GM23338 (cell line): Measurements from ENCODE around the gene MCM3AP. TPM values are rescaled to one million over a fixed set of nuclear protein-coding genes. Genes with fewer than 3 reads are reported as not detected.

Experiments used
- ATAC-seq: fragments of 200-7000 bp; cut with Tn5 transposase; 3 replicates; pipeline ENCODE4 v1.9.1; 2020
- DNase-seq: peaks from one replicate; pipeline ENCODE4 v3.0.0-alpha.2; 2015; ENCODE audit warnings: low spot score
- H2AFZ ChIP-seq: fragments of 200-600 bp; sonication (generic); 2 replicates; pipeline ENCODE4 v1.8.0; 2016; ENCODE audit warnings: antibody characterized with exemption, mild to moderate bottlenecking, moderate library complexity
- H3F3A ChIP-seq: fragments of 200-600 bp; sonication (generic); replicated peaks from 2 replicates; pipeline ENCODE4 v1.8.0; 2017; ENCODE audit warnings: antibody characterized with exemption, mixed run types, low read depth
- H3K27ac ChIP-seq: fragments of 200-600 bp; sonication (generic); 2 replicates; pipeline ENCODE4 v1.6.1; 2016; ENCODE audit warnings: low read depth
- H3K27me3 ChIP-seq: fragments of 200-600 bp; sonication (generic); 2 replicates; pipeline ENCODE4 v1.8.0; 2016; ENCODE audit warnings: mild to moderate bottlenecking, mixed run types, moderate library complexity; ENCODE audit not compliant: insufficient read depth
- H3K36me3 ChIP-seq: fragments of 200-600 bp; sonication (generic); 2 replicates; pipeline ENCODE4 v1.8.0; 2016; ENCODE audit warnings: mild to moderate bottlenecking; ENCODE audit not compliant: insufficient read depth
- H3K4me1 ChIP-seq: fragments of 200-600 bp; sonication (generic); 2 replicates; pipeline ENCODE4 v1.8.0; 2016; ENCODE audit warnings: mild to moderate bottlenecking, moderate library complexity; ENCODE audit not compliant: insufficient read depth
- H3K4me2 ChIP-seq: fragments of 200-600 bp; sonication (generic); 2 replicates; pipeline ENCODE4 v1.7.1; 2017; ENCODE audit warnings: mixed run types
- H3K4me3 ChIP-seq: fragments of 200-600 bp; sonication (generic); 2 replicates; pipeline ENCODE4 v1.6.1; 2016; ENCODE audit warnings: mixed run types
- H3K79me2 ChIP-seq: fragments of 200-600 bp; sonication (generic); replicated peaks from 2 replicates; pipeline ENCODE4 v1.8.0; 2017; ENCODE audit warnings: mild to moderate bottlenecking; ENCODE audit not compliant: insufficient read depth
- H3K9me2 ChIP-seq: fragments of 200-600 bp; sonication (generic); 2 replicates; pipeline ENCODE4 v1.8.0; 2017; ENCODE audit not compliant: insufficient read depth
- H4K20me1 ChIP-seq: fragments of 200-600 bp; sonication (generic); replicated peaks from 2 replicates; pipeline ENCODE4 v1.8.0; 2017; ENCODE audit warnings: mild to moderate bottlenecking; ENCODE audit not compliant: insufficient read depth
- H3K27ac Mint-ChIP-seq: 2 replicates; pipeline ENCODE4 v1.8.0; 2020; ENCODE audit warnings: inconsistent platforms, mild to moderate bottlenecking, moderate library complexity, mixed read lengths
- H3K27me3 Mint-ChIP-seq: 3 replicates; pipeline ENCODE4 v1.8.0; 2022; ENCODE audit warnings: low read depth, mild to moderate bottlenecking, moderate library complexity, mixed read lengths, inconsistent platforms; ENCODE audit not compliant: insufficient read depth, poor library complexity
- H3K36me3 Mint-ChIP-seq: 3 replicates; pipeline ENCODE4 v1.8.0; 2021; ENCODE audit warnings: low read depth, mild to moderate bottlenecking, inconsistent platforms, moderate library complexity, mixed read lengths
- H3K4me1 Mint-ChIP-seq: 3 replicates; pipeline ENCODE4 v1.8.0; 2020; ENCODE audit warnings: mild to moderate bottlenecking, inconsistent platforms, mixed read lengths
- H3K4me3 Mint-ChIP-seq: 3 replicates; pipeline ENCODE4 v1.8.0; 2021; ENCODE audit warnings: moderate library complexity, mild to moderate bottlenecking, inconsistent platforms, mixed read lengths
- H3K9me3 Mint-ChIP-seq: 3 replicates; pipeline ENCODE4 v1.8.0; 2020; ENCODE audit warnings: moderate library complexity, mild to moderate bottlenecking, inconsistent platforms, mixed read lengths
- CREB1 ChIP-seq: fragments of 250-450 bp; sonication (Bioruptor Pico); IDR thresholded peaks from 2 replicates; pipeline ENCODE4 v1.5.0; 2020; ENCODE audit warnings: low read depth, mild to moderate bottlenecking, moderate library complexity
- EZH2 ChIP-seq: fragments of 200-600 bp; sonication (generic); IDR thresholded peaks from one replicate; pipeline ENCODE4 v1.8.0; 2017; ENCODE audit warnings: antibody characterized with exemption, mild to moderate bottlenecking, low read depth; ENCODE audit not compliant: unreplicated experiment
- EZH2phosphoT487 ChIP-seq: fragments of 200-600 bp; sonication (generic); IDR thresholded peaks from one replicate; pipeline ENCODE4 v1.8.1; 2018; ENCODE audit warnings: antibody characterized with exemption; ENCODE audit not compliant: unreplicated experiment
- JUNB ChIP-seq: IDR thresholded peaks from one replicate; pipeline ENCODE4 v1.6.1; 2016; ENCODE audit warnings: antibody characterized with exemption; ENCODE audit not compliant: unreplicated experiment
- NANOG ChIP-seq: IDR thresholded peaks from 2 replicates; pipeline ENCODE4 v1.6.1; 2016; ENCODE audit warnings: antibody characterized with exemption, borderline replicate concordance
- POLR2AphosphoS5 ChIP-seq: IDR thresholded peaks from 2 replicates; pipeline ENCODE4 v1.6.1; 2016; ENCODE audit warnings: antibody characterized with exemption, low read depth
- STAT1 ChIP-seq: IDR thresholded peaks from one replicate; pipeline ENCODE4 v1.6.1; 2016; ENCODE audit warnings: antibody characterized with exemption; ENCODE audit not compliant: unreplicated experiment
- ZNF114 ChIP-seq: fragments of 250-450 bp; sonication (Bioruptor Pico); IDR thresholded peaks from 2 replicates; pipeline ENCODE4 v1.5.0; 2020; ENCODE audit warnings: mild to moderate bottlenecking, moderate library complexity
- ZNF331 ChIP-seq: fragments of 250-450 bp; sonication (Bioruptor Pico); IDR thresholded peaks from 2 replicates; pipeline ENCODE4 v1.5.0; 2020; ENCODE audit warnings: low read depth, mild to moderate bottlenecking, moderate library complexity
- polyA plus RNA-seq: library from polyadenylated mRNA; unstranded; fragments of >200 nt; fragmentation: Nextera tagmentation; extraction: Ambion mirVana; gene quantifications from 2 replicates; pipeline ENCODE4 v1.2.1, GENCODE V29; 2016
- total RNA-seq: library from RNA; depleted of rRNA; stranded (reverse); fragments of >200 nt; shearing (Covaris generic); gene quantifications from 2 replicates; pipeline ENCODE4 v1.2.3, GENCODE V29; 2014
- TF ChIP-seq, protein P1 (sequence below), 2 experiments: fragments of 200-600 bp in 1 of 2; sonication (generic) in 1 of 2; conservative IDR thresholded peaks; 2 replicates each; pipeline versions ENCODE4 v1.5.1 to v1.6.1; 2016 to 2017; ENCODE audit warnings: antibody characterized with exemption in 2 of 2, low read depth in 2 of 2, mild to moderate bottlenecking in 2 of 2, moderate library complexity in 1 of 2
- TF ChIP-seq, protein P2 (sequence below): IDR thresholded peaks from 2 replicates; pipeline ENCODE4 v1.6.1; 2016; ENCODE audit warnings: antibody characterized with exemption
- TF ChIP-seq, protein P3 (sequence below): IDR thresholded peaks from one replicate; pipeline ENCODE4 v1.6.1; 2018; ENCODE audit warnings: antibody characterized with exemption; ENCODE audit not compliant: unreplicated experiment

Gene MCM3AP
- total and polyA plus RNA-seq, 2 experiments from 2014 or later: 39.2 to 123 TPM

DNA sequence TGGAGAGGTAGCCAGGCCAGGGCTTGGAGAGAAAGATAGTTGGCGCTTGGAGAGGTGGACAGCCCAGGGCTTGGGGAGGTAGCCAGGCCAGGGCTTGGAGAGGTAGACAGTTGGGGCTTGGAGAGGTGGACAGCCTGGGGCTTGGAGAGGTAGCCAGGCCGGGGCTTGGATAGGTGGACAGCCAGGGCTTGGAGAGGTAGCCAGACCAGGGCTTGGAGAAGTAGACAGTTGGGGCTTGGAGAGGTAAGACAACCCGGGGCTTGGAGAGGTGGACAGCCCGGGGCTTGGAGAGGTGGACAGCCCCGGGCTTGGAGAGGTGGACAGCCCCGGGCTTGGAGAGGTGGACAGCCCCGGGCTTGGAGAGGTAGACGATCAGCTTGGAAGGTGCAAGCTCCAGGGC lies 64.6 kb downstream of the MCM3AP start (continued):
- TF ChIP-seq, protein P1, sequence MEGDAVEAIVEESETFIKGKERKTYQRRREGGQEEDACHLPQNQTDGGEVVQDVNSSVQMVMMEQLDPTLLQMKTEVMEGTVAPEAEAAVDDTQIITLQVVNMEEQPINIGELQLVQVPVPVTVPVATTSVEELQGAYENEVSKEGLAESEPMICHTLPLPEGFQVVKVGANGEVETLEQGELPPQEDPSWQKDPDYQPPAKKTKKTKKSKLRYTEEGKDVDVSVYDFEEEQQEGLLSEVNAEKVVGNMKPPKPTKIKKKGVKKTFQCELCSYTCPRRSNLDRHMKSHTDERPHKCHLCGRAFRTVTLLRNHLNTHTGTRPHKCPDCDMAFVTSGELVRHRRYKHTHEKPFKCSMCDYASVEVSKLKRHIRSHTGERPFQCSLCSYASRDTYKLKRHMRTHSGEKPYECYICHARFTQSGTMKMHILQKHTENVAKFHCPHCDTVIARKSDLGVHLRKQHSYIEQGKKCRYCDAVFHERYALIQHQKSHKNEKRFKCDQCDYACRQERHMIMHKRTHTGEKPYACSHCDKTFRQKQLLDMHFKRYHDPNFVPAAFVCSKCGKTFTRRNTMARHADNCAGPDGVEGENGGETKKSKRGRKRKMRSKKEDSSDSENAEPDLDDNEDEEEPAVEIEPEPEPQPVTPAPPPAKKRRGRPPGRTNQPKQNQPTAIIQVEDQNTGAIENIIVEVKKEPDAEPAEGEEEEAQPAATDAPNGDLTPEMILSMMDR (conservative IDR thresholded peaks at IDR 0.05; ENCODE audit: low read depth in 2 of 2): no peak
- TF ChIP-seq EZH2phosphoT487: no peak

DNA sequence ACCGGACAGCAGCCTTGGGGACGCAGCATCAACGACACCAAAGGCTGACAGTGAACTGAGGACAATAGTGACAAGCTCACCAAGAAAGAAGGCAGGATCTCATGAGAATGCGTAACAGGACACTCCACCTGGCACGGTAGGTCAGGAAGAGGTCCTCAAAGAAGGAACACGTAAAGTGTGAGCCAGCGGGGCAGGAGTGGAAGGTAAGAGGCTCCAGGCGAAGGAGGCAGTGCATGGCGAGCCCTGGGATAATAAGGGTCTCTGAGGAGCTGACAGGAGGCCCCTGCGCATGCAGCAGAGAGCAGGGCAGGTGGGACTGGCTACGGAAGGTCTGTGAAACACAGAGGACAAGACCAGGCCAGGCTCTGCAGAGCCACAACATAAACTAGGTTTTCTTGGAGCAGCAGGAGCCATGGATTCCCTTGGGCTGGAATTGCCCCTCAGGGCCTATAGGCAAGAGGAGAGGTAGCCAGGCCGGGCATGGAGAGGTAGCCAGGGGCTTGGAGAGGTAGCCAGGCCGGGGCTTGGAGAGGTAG lies 65.1 kb downstream of the MCM3AP start:
- Histone ChIP-seq H3F3A (0 out of 2 replicates have a peak, but pooled peaks cover 5% of the 10 kb centered on the region), H4K20me1 (peaks cover 29% of the 10 kb centered on the region), H2AFZ (no peak overlapping the region), H3K9me2 (no peaks in the 10 kb centered on the region), H3K27ac (no peak overlapping the region), H3K4me1 (no peaks in the 10 kb centered on the region), H3K4me3 (no peak overlapping the region), H3K27me3 (no peaks in the 10 kb centered on the region), H3K36me3 (peaks cover 14% of the 10 kb centered on the region; the same call in 1 of the 2 replicates), H3K4me2 (no peak overlapping the region), H3K79me2 (peaks cover 80% of the 10 kb centered on the region)
- ATAC-seq: no peak
- H3K4me3 Mint-ChIP-seq: no peak overlapping the region
- DNase-seq: no peak
- peaks cover 6% of the 10 kb centered on the region for H3K27me3 Mint-ChIP-seq
- H3K4me1 Mint-ChIP-seq: peaks cover 5% of the 10 kb centered on the region; the same call in 1 of the 3 replicates
- no peak overlapping the region for H3K27ac Mint-ChIP-seq
- H3K9me3 Mint-ChIP-seq: peaks cover 2% of the 10 kb centered on the region
- H3K36me3 Mint-ChIP-seq: peaks cover 27% of the 10 kb centered on the region
- TF ChIP-seq EZH2 (no peak), ZNF114 (no peak), JUNB (no peak), NANOG (no peak), POLR2AphosphoS5 (no peak), STAT1 (no peak), CREB1 (CRISPR knock-in tag) (no peak), EZH2phosphoT487 (no peak), ZNF331 (CRISPR knock-in tag) (no peak)
- TF ChIP-seq, protein P1 (conservative IDR thresholded peaks at IDR 0.05; ENCODE audit: low read depth in 2 of 2): no peak
- TF ChIP-seq, protein P2, sequence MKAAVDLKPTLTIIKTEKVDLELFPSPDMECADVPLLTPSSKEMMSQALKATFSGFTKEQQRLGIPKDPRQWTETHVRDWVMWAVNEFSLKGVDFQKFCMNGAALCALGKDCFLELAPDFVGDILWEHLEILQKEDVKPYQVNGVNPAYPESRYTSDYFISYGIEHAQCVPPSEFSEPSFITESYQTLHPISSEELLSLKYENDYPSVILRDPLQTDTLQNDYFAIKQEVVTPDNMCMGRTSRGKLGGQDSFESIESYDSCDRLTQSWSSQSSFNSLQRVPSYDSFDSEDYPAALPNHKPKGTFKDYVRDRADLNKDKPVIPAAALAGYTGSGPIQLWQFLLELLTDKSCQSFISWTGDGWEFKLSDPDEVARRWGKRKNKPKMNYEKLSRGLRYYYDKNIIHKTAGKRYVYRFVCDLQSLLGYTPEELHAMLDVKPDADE: no peak
- TF ChIP-seq, protein P3, sequence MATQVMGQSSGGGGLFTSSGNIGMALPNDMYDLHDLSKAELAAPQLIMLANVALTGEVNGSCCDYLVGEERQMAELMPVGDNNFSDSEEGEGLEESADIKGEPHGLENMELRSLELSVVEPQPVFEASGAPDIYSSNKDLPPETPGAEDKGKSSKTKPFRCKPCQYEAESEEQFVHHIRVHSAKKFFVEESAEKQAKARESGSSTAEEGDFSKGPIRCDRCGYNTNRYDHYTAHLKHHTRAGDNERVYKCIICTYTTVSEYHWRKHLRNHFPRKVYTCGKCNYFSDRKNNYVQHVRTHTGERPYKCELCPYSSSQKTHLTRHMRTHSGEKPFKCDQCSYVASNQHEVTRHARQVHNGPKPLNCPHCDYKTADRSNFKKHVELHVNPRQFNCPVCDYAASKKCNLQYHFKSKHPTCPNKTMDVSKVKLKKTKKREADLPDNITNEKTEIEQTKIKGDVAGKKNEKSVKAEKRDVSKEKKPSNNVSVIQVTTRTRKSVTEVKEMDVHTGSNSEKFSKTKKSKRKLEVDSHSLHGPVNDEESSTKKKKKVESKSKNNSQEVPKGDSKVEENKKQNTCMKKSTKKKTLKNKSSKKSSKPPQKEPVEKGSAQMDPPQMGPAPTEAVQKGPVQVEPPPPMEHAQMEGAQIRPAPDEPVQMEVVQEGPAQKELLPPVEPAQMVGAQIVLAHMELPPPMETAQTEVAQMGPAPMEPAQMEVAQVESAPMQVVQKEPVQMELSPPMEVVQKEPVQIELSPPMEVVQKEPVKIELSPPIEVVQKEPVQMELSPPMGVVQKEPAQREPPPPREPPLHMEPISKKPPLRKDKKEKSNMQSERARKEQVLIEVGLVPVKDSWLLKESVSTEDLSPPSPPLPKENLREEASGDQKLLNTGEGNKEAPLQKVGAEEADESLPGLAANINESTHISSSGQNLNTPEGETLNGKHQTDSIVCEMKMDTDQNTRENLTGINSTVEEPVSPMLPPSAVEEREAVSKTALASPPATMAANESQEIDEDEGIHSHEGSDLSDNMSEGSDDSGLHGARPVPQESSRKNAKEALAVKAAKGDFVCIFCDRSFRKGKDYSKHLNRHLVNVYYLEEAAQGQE: no peak
